PFSK-1 (cell line): ENCODE data around the gene ZNF407.

Experiments
- FOXP2 ChIP-seq: optimal IDR thresholded peaks from 2 replicates; pipeline ENCODE3; 2011; ENCODE audit warnings: borderline replicate concordance, control low read depth, inconsistent platforms; ENCODE audit not compliant: insufficient read depth; ENCODE audit errors: extremely low read length, extremely low read depth
- POLR2AphosphoS5 ChIP-seq: IDR thresholded peaks from 2 replicates; pipeline ENCODE4 v1.6.1; 2012; ENCODE audit warnings: low read depth, mild to moderate bottlenecking, control low read depth, low read length, moderate library complexity
- SIN3A ChIP-seq: IDR thresholded peaks from 2 replicates; pipeline ENCODE4 v1.6.1; 2012; ENCODE audit warnings: mild to moderate bottlenecking, low read length, moderate library complexity, borderline replicate concordance; ENCODE audit not compliant: insufficient read depth
- TAF1 ChIP-seq: IDR thresholded peaks from 2 replicates; pipeline ENCODE4 v1.6.1; 2012; ENCODE audit warnings: low read length, control low read depth, borderline replicate concordance; ENCODE audit not compliant: insufficient read depth
- TF ChIP-seq, protein P1 (sequence below), 2 experiments: IDR thresholded peaks; 2 replicates each; pipeline versions ENCODE4 v1.6.1 to v1.8.0; 2011 to 2012; ENCODE audit warnings: low read depth in 2 of 2, low read length in 2 of 2, control low read depth in 1 of 2, inconsistent platforms in 1 of 2, mild to moderate bottlenecking in 1 of 2, moderate library complexity in 1 of 2; ENCODE audit not compliant: insufficient read depth in 1 of 2

ZNF407 gene

DNA sequence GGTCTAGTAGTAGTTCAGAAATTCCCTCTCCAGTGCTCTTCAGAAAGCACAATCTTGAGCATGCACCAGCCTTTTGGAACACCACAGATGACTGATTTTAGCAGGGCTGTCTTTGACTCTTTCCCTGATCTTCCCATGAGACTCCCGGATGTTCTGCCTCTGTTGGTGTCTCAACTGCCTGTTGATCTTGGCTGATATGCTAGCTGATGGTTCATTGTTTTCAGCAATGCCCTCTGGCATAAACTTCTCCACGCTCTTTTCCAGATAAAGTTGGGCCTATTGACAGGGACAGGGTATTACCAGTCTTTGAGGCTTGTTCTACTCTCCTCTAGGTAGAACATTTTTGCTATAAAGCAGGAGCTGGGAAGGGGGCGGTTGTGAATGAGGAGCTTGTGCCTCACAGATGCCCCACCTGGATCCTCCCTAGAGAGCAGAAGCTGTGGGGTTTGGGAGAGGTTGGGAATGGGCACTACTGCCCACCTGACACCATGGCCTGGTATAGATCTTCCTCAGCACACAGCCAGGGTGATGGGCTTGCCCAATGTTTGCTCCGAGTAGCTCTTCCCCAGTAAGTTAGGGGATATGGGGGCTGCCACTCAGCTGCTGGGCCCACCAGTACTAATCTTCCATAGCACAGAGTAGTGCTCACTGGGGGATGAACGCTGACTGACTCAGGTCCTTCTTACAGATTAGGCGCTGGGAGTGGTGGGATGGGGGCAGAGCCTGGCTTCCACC, 500.0 kb downstream of the ZNF407 start:
- TF ChIP-seq, protein P1, sequence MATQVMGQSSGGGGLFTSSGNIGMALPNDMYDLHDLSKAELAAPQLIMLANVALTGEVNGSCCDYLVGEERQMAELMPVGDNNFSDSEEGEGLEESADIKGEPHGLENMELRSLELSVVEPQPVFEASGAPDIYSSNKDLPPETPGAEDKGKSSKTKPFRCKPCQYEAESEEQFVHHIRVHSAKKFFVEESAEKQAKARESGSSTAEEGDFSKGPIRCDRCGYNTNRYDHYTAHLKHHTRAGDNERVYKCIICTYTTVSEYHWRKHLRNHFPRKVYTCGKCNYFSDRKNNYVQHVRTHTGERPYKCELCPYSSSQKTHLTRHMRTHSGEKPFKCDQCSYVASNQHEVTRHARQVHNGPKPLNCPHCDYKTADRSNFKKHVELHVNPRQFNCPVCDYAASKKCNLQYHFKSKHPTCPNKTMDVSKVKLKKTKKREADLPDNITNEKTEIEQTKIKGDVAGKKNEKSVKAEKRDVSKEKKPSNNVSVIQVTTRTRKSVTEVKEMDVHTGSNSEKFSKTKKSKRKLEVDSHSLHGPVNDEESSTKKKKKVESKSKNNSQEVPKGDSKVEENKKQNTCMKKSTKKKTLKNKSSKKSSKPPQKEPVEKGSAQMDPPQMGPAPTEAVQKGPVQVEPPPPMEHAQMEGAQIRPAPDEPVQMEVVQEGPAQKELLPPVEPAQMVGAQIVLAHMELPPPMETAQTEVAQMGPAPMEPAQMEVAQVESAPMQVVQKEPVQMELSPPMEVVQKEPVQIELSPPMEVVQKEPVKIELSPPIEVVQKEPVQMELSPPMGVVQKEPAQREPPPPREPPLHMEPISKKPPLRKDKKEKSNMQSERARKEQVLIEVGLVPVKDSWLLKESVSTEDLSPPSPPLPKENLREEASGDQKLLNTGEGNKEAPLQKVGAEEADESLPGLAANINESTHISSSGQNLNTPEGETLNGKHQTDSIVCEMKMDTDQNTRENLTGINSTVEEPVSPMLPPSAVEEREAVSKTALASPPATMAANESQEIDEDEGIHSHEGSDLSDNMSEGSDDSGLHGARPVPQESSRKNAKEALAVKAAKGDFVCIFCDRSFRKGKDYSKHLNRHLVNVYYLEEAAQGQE (IDR thresholded peaks at IDR 0.05; ENCODE audit: insufficient read depth in 1 of 2, low read depth in 2 of 2, low read length in 2 of 2) = no peak
- TF ChIP-seq SIN3A (no peak), POLR2AphosphoS5 (no peak), TAF1 (no peak), FOXP2 (no peak)

DNA sequence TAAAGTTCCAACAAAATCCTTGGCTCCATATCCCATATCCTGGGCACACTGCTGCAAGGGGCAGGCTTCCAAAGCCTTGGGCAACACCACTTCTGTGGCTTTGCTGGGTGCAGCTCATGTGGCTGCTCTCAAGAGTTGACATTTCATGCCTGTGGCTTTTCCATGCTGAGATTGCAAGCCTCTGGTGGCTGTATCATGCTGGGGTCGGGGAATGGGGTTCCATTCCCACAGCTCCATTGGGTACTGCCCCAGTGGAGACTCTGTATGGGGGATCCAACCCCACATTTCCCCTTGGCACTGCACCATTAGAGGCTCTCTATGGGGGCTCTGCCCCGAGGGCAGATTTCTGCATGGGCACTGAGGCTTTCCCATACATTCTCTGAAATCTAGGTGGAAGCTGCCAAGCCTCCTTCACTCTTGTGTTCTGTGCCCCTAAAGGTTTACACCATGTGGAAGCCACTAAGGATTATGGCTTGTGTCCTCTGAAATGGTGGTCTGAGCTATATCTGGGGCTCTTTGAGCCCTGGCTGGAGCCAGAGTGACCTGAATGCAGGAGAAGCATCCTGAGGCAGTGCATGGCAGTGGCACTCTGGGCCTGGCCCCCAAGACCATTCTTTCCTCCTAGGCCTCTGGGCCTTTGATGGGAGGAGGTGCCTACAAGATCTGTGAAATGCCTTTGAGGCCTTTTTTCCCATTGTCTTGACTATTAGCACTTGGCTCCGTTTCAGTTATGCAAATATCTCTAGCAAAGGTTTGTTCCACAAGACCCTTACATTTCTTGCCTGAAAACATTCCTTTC, 503.4 kb downstream of the ZNF407 start:
- TF ChIP-seq SIN3A (no peak), TAF1 (no peak), POLR2AphosphoS5 (no peak), FOXP2 (no peak)
- TF ChIP-seq, protein P1 (IDR thresholded peaks at IDR 0.05; ENCODE audit: insufficient read depth in 1 of 2, low read depth in 2 of 2, low read length in 2 of 2) = no peak

DNA sequence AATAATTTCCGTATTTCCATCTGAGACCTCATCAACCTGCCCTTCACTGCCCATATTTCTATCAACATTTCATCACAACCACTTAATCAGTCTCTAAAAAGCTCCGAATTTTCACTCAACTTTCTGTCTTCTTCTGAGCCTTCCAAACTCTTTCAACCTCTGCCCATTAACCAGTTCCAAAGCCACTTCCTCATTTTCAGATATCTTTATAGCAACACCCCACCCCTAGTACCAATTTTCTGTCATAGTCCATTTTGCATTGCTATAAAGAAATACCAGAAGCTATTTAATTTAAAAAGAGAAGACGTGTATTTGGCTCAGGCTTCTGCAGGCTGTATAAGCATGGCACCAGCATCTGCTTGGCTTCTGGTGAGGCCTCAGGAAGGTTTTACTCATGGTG, 504.2 kb downstream of the ZNF407 start:
- TF ChIP-seq SIN3A (no peak), FOXP2 (no peak), TAF1 (no peak)
- TF ChIP-seq, protein P1 (IDR thresholded peaks at IDR 0.05; ENCODE audit: insufficient read depth in 1 of 2, low read depth in 2 of 2, low read length in 2 of 2) = no peak

DNA sequence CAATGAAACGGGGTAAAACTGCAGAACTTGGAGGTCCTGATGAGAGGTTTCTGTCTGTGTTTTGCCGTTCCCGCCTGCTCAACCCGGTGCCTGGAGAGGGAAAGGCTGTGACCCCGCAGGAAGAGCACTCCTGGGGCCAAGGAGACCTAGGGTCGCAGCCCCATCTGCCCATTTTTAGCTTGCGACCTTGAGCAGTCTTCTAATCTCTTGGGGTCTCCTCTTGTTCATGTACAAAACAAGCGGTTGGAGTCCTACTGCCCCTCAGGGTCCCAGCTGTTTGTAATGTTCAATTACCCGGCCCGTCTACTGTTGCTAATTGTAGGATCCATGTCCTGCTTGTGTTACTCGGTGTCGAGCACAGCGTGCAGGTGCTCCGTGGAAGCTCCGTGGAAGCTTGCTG, 506.8 kb downstream of the ZNF407 start:
- TF ChIP-seq, protein P1 (IDR thresholded peaks at IDR 0.05; ENCODE audit: insufficient read depth in 1 of 2, low read depth in 2 of 2, low read length in 2 of 2) = no peak
- TF ChIP-seq TAF1 (no peak), SIN3A (no peak), FOXP2 (no peak)
